Upper lobe of left lung (tissue), 4 donors: ENCODE results near the gene TTLL12.

Experiments used
- POLR2AphosphoS5 ChIP-seq, 2 donors: sonication (generic); formaldehyde crosslinking; IDR thresholded peaks; one replicate each; pipeline ENCODE4 v1.5.1; 2017; ENCODE audit warnings: antibody characterized with exemption in 2 of 2
- TF ChIP-seq, protein P1 (sequence below), 6 experiments: fragments of 450-650 bp in 4 of 6; fragments of 200-600 bp in 2 of 6; sonication (generic) in 2 of 6; IDR thresholded peaks; one replicate each; pipeline ENCODE4 v1.5.1; 2016 to 2019; ENCODE audit warnings: antibody characterized with exemption in 6 of 6

DNA sequence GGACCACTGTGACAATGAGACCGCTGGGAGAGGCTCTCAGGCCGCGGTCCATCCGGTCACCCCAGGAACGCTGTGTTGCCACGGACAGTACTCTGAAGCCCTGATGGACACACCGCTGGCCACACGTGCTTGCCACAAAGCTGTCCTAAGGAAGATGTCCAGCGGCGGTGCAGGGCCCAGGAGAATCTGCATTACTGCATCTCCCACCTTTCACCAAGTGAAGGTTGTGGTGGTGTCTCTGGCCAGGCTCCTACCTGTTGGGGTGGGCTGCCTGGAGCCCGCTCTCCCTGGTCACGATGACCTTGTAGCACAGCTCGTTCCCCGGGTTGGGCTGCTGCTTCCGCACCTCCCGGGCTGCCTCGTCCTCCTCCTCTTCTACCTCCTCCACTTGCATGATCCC is 4.2 kb downstream of the TTLL12 start:
- TF ChIP-seq, protein P1, sequence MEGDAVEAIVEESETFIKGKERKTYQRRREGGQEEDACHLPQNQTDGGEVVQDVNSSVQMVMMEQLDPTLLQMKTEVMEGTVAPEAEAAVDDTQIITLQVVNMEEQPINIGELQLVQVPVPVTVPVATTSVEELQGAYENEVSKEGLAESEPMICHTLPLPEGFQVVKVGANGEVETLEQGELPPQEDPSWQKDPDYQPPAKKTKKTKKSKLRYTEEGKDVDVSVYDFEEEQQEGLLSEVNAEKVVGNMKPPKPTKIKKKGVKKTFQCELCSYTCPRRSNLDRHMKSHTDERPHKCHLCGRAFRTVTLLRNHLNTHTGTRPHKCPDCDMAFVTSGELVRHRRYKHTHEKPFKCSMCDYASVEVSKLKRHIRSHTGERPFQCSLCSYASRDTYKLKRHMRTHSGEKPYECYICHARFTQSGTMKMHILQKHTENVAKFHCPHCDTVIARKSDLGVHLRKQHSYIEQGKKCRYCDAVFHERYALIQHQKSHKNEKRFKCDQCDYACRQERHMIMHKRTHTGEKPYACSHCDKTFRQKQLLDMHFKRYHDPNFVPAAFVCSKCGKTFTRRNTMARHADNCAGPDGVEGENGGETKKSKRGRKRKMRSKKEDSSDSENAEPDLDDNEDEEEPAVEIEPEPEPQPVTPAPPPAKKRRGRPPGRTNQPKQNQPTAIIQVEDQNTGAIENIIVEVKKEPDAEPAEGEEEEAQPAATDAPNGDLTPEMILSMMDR (IDR thresholded peaks at IDR 0.05) = no peak
- TF ChIP-seq POLR2AphosphoS5 (IDR thresholded peaks at IDR 0.05) = no peak
